Measurements from ENCODE around the gene GPR160. TPM values are rescaled to one million over a fixed set of nuclear protein-coding genes. Genes with fewer than 3 reads are reported as not detected.
A peak's percentile ranks its signal among the peaks of the same experiment; 100 is the strongest.

GPR160 gene, protein sequence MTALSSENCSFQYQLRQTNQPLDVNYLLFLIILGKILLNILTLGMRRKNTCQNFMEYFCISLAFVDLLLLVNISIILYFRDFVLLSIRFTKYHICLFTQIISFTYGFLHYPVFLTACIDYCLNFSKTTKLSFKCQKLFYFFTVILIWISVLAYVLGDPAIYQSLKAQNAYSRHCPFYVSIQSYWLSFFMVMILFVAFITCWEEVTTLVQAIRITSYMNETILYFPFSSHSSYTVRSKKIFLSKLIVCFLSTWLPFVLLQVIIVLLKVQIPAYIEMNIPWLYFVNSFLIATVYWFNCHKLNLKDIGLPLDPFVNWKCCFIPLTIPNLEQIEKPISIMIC
- 22.3 TPM for total RNA-seq
- long read RNA-seq, transcript GPR160-201 (4 exons, 2,039 nt): major isoform, 31 of 50 reads
- long read RNA-seq, partial matches to known transcripts: 0 of 50 reads
- long read RNA-seq, other reads (novel, unspliced or antisense): 19 of 50 reads

DNA sequence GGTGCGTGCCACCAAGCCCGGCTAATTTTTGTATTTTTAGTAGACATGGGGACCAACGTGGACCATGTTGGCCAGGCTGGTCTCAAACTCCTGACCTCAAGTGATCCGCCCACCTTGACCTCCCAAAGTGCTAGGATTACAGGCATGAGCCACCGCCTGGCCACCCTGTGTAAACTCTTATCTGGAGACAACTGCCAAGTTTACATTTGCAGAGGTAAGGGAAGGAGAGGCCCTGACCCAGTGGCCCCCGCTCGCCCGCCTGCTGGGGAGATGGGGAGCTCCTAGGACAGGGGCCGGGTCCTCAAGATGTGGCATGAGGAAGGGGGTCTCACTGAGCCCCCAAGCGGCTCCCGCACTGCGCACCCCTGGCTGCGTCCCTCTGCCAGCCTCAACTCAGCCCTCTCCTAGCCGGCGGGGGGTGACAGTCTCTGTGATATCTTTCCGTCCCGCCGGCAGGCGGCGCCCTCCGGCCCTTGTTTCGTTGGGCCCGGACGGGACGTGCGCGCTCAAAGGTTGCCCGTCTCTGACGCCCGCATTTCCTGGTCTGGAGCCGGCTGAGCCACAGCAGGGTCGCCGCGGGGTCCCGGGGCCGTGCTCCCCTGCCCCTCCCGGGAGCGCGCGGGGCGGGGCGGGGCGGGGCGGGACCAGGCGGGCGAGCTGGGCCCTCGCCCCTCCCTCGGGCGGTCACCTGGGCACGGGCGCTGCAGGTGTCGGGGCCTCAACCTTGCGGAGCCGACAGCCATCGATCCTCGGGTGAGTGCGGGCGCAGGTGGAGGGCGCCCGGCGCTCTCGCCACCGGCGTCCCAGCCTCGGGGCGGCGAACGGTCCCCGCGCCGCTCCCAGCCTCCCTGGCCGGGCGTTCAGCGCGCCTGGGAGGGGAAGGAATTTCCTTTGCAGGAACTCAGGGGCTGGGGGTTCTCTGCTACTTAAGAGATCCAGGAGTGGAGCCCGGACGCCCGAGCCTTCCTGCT, at the start of gene GPR160:
GPR160 (plus strand) TSS at position 533 of the 971 bp plus-strand sequence. CDS start 45,978 bp downstream, outside the sequence.
- Histone ChIP-seq H3K27ac (peak within 1 kb of the TSS; percentile 66), H3K4me3 (peak within 1 kb of the TSS; percentile 74), H3K36me3 (no peaks in the 10 kb centered on the region), H3K9me3 (no peaks in the 10 kb centered on the region), H3K4me1 (peaks cover 5% of the 10 kb centered on the region), H3K27me3 (no peaks in the 10 kb centered on the region)
- peak; percentile 91 for ATAC-seq
- intact Hi-C loops (cut with DNase I): no loop called here
- DNase-seq: peak; percentile 95
- TF ChIP-seq CTCF (IDR thresholded peaks at IDR 0.05): peak; percentile 76

- Histone ChIP-seq H3K9me3 (no peaks in the 10 kb centered on the region), H3K27ac (no peak overlapping the region), H3K4me3 (no peak overlapping the region), H3K36me3 (peaks cover 91% of the 10 kb centered on the region), H3K27me3 (no peaks in the 10 kb centered on the region), H3K4me1 (no peaks in the 10 kb centered on the region)
- ATAC-seq (no peak), DNase-seq (no peak)
- intact Hi-C loops (cut with DNase I): no loop called here
- TF ChIP-seq CTCF (IDR thresholded peaks at IDR 0.05): no peak
Measured at GRCh38 chr3:169990431-169990830, 47.4 kb upstream of the GPR160 start.

DNA sequence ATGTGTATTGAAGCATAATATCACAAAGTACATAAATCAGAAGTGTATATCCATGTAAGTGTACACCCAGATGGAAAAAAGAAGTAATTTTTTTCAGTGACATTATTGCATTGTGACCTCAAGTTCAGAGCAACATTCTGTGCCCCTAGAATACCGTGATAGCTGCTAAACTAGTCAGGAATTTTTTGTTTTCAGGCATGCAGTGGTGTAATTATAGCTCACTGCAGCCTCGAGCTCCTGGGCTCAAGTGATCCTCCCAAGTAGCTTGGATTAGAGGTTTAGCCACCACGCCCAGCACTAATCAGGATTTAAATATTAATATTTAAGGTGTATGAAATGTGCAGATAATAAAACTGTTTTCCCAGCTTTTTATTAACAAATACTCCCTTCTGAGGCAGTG, 45.6 kb upstream of the GPR160 start:
- Histone ChIP-seq H3K4me1 (no peaks in the 10 kb centered on the region), H3K27me3 (no peaks in the 10 kb centered on the region), H3K9me3 (no peaks in the 10 kb centered on the region), H3K36me3 (peaks cover 74% of the 10 kb centered on the region), H3K4me3 (no peak overlapping the region), H3K27ac (no peak overlapping the region)
- TF ChIP-seq CTCF (IDR thresholded peaks at IDR 0.05): no peak
- ATAC-seq (no peak), DNase-seq (no peak)
- intact Hi-C loops (cut with DNase I): no loop called here

DNA sequence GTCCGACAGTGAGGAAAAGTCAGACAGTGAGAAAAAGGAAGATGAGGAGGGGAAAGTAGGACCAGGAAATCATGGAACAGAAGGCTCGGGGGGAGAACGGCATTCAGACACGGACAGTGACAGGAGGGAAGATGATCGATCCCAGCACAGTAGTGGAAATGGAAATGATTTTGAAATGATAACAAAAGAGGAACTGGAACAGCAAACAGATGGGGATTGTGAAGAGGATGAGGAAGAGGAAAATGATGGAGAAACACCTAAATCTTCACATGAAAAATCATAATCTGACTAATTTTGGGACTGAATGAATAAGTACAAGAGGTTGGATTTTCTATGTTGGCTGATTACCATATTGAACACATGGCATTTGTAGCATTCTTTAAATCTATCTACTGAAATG, 45.0 kb upstream of the GPR160 start:
- no peak overlapping the region for H3K4me3 ChIP-seq
- TF ChIP-seq CTCF (IDR thresholded peaks at IDR 0.05): no peak
- ATAC-seq: no peak
- H3K36me3 ChIP-seq: peaks cover 68% of the 10 kb centered on the region
- no peaks in the 10 kb centered on the region for H3K27me3 ChIP-seq
- no peaks in the 10 kb centered on the region for H3K9me3 ChIP-seq
- intact Hi-C loops (cut with DNase I): no loop called here
- H3K27ac ChIP-seq: no peak overlapping the region
- no peak for DNase-seq
- no peaks in the 10 kb centered on the region for H3K4me1 ChIP-seq

GRCh38 chr3:169993761-169994160, 44.0 kb upstream of the GPR160 start:
- Histone ChIP-seq H3K4me1 (no peaks in the 10 kb centered on the region), H3K27ac (no peak overlapping the region), H3K27me3 (no peaks in the 10 kb centered on the region), H3K4me3 (no peak overlapping the region), H3K9me3 (no peaks in the 10 kb centered on the region), H3K36me3 (peaks cover 58% of the 10 kb centered on the region)
- TF ChIP-seq CTCF (IDR thresholded peaks at IDR 0.05): no peak
- ATAC-seq (no peak), DNase-seq (no peak)
- intact Hi-C loops (cut with DNase I): no loop called here
